Body of pancreas (tissue), 4 donors: ENCODE data around the gene CAPN1.

Source experiments
- POLR2A ChIP-seq, 3 donors: fragments of 450-650 bp; IDR thresholded peaks; one replicate each; pipeline ENCODE4 v1.6.1; 2016; ENCODE audit warnings: antibody characterized with exemption in 3 of 3, mild to moderate bottlenecking in 2 of 3
- TF ChIP-seq, protein P1 (sequence below), 7 experiments: fragments of 450-650 bp in 4 of 7; fragments of 200-600 bp in 3 of 7; sonication (generic) in 3 of 7; IDR thresholded peaks; one replicate each; pipeline ENCODE4 v1.5.1; 2016 to 2019; ENCODE audit warnings: antibody characterized with exemption in 7 of 7

DNA sequence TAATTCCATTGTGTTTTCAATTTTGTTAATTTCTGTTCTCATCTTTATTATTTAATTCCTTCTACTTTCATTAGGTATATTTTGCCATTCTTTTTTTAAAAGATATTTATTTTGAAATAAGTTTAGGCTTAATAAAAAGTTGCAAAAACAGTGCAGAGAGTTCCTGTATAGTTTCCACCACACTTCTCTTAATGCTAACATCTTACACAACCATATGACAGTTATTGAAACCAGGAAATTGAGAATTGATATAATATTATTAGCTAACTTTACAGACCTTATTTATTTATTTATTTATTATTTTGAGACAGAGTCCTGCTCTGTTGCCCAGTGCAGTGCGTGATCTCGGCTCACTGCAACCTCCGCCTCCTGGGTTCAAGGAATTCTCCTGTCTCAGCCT lies 25.5 kb upstream of the CAPN1 start:
- no peak for TF ChIP-seq POLR2A (IDR thresholded peaks at IDR 0.05)
- TF ChIP-seq, protein P1, sequence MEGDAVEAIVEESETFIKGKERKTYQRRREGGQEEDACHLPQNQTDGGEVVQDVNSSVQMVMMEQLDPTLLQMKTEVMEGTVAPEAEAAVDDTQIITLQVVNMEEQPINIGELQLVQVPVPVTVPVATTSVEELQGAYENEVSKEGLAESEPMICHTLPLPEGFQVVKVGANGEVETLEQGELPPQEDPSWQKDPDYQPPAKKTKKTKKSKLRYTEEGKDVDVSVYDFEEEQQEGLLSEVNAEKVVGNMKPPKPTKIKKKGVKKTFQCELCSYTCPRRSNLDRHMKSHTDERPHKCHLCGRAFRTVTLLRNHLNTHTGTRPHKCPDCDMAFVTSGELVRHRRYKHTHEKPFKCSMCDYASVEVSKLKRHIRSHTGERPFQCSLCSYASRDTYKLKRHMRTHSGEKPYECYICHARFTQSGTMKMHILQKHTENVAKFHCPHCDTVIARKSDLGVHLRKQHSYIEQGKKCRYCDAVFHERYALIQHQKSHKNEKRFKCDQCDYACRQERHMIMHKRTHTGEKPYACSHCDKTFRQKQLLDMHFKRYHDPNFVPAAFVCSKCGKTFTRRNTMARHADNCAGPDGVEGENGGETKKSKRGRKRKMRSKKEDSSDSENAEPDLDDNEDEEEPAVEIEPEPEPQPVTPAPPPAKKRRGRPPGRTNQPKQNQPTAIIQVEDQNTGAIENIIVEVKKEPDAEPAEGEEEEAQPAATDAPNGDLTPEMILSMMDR (IDR thresholded peaks at IDR 0.05) = no peak
